ENCODE measurements around the gene TSPAN16. TPM values are rescaled to one million over a fixed set of nuclear protein-coding genes. Genes with fewer than 3 reads are reported as not detected.
A peak's percentile ranks its signal among the peaks of the same experiment; 100 is the strongest.

The TSPAN16 gene
- total RNA-seq, 1 experiment from 2014 or later = not detected

DNA sequence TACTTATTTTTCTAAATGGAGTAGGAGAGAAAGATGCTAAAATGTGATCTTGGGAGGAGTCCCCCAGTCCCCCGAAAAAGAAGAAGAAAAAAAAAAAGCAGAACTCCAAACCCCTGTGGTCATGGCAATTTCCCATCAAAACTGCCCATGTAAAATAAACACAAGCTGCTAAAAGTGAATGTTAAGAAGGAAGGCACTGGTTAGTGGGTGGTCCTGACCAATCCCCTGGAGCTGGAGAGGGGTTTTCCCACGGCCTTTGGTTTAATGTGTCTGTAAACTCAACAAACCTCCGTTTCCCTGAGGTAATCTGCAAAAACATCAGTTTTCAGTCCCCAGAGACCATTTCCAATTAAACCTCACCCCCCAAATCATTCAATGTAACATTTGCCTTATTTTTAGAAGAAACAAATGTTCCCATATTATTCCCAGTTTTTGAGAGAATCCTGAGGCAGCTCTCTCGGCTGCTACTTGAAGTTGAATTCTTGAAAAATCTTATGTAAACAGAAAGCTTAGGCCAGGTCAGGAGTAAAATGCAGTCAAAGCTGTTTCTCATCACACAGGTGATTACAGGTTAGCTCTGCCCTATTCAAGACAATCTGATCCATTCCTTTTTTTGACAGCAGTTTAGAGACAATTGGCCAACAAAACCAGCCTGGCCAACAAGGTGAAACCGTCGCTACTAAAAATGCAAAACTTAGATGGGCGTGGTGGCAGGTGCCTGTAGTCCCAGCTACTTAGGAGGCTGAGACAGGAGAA is 26.5 kb downstream of the TSPAN16 start:
- Histone ChIP-seq H4K20me1 (ENCODE audit: insufficient read depth) (no peaks in the 10 kb centered on the region), H3K79me2 (ENCODE audit: low read depth) (no peaks in the 10 kb centered on the region), H3F3A (ENCODE audit: insufficient read depth, low read depth) (peaks cover 67% of the 10 kb centered on the region), H3K27me3 (ENCODE audit: insufficient read depth, low read depth) (no peaks in the 10 kb centered on the region), H3K9me3 (ENCODE audit: insufficient read depth, low read depth) (no peaks in the 10 kb centered on the region), H3K4me2 (peak overlapping the region; percentile 70), H3K4me3 (no peak overlapping the region), H2AFZ (no peak overlapping the region), H3K27ac (peak overlapping the region; percentile 73), H3K4me1 (replicated peaks; ENCODE audit: insufficient read depth) (peaks cover 60% of the 10 kb centered on the region), H3K36me3 (ENCODE audit: low read depth) (no peaks in the 10 kb centered on the region), H3K9me2 (ENCODE audit: insufficient read depth) (no peaks in the 10 kb centered on the region)
- no peak for TF ChIP-seq EZH2 (IDR thresholded peaks at IDR 0.05; ENCODE audit: low read depth)
- TF ChIP-seq CTCF (conservative IDR thresholded peaks at IDR 0.05) = no peak
- peak in 1 of 2 experiments; percentile 74 for DNase-seq
- ChIA-PET CTCF (interaction anchor here (0.7 kb wide), 1 partner anchor 29 kb away, joined by 9 read pairs; no protein-coding TSS in a partner anchor), POLR2A (ENCODE audit: unreplicated experiment) (no interaction called here)
- BruUV-seq (replicated peaks) = no TSS peak
- intact Hi-C loops (cut with micrococcal nuclease; ENCODE audit: unreplicated experiment) = no loop called here

GRCh38 chr19:11323601-11324078 is 27.7 kb downstream of the TSPAN16 start:
- no peaks in the 10 kb centered on the region for H3K79me2 ChIP-seq (ENCODE audit: low read depth)
- no peak overlapping the region for H2AFZ ChIP-seq
- peak overlapping the region; percentile 25; the same call in 1 of the 2 replicates for H3K4me3 ChIP-seq
- no peaks in the 10 kb centered on the region for H3K9me2 ChIP-seq (ENCODE audit: insufficient read depth)
- TSS peak; percentile 38 for BruUV-seq (replicated peaks)
- H3K27me3 ChIP-seq (ENCODE audit: insufficient read depth, low read depth) = no peaks in the 10 kb centered on the region
- no peaks in the 10 kb centered on the region; the same call in 1 of the 2 replicates for H3K36me3 ChIP-seq (ENCODE audit: low read depth)
- ChIA-PET CTCF (interaction anchor here (0.6 kb wide), 1 partner anchor 55 kb away, joined by 7 read pairs; no protein-coding TSS in a partner anchor), POLR2A (ENCODE audit: unreplicated experiment) (interaction anchor here (0.5 kb wide), 1 partner anchor 90 kb away, joined by 8 read pairs; no protein-coding TSS in a partner anchor)
- H3K27ac ChIP-seq = peak overlapping the region; percentile 73
- H3F3A ChIP-seq (ENCODE audit: insufficient read depth, low read depth) = peaks cover 55% of the 10 kb centered on the region
- TF ChIP-seq EZH2 (IDR thresholded peaks at IDR 0.05; ENCODE audit: low read depth) (no peak), CTCF (conservative IDR thresholded peaks at IDR 0.05) (no peak)
- no peaks in the 10 kb centered on the region for H3K9me3 ChIP-seq (ENCODE audit: insufficient read depth, low read depth)
- peak in 1 of 2 experiments; percentile 46 for DNase-seq
- peak overlapping the region; percentile 70 for H3K4me2 ChIP-seq
- intact Hi-C loops (cut with micrococcal nuclease; ENCODE audit: unreplicated experiment) = loop anchor here (2.0 kb wide), 1 partner anchor 23 kb away; the partner anchor contains the start of genes CCDC159 and TMEM205
- H3K4me1 ChIP-seq (replicated peaks; ENCODE audit: insufficient read depth) = peaks cover 48% of the 10 kb centered on the region
- no peaks in the 10 kb centered on the region for H4K20me1 ChIP-seq (ENCODE audit: insufficient read depth)

GRCh38 chr19:11324079-11324661 is 28.2 kb downstream of the TSPAN16 start:
- Histone ChIP-seq H3K4me3 (peak overlapping the region; percentile 25; the same call in 1 of the 2 replicates), H4K20me1 (ENCODE audit: insufficient read depth) (no peaks in the 10 kb centered on the region), H3K27ac (peak overlapping the region; percentile 73), H3K79me2 (ENCODE audit: low read depth) (no peaks in the 10 kb centered on the region), H3F3A (ENCODE audit: insufficient read depth, low read depth) (peaks cover 49% of the 10 kb centered on the region), H2AFZ (no peak overlapping the region), H3K9me2 (ENCODE audit: insufficient read depth) (no peaks in the 10 kb centered on the region), H3K4me2 (peak overlapping the region; percentile 70), H3K36me3 (ENCODE audit: low read depth) (no peaks in the 10 kb centered on the region; the same call in 1 of the 2 replicates), H3K27me3 (ENCODE audit: insufficient read depth, low read depth) (no peaks in the 10 kb centered on the region), H3K9me3 (ENCODE audit: insufficient read depth, low read depth) (no peaks in the 10 kb centered on the region), H3K4me1 (replicated peaks; ENCODE audit: insufficient read depth) (peaks cover 43% of the 10 kb centered on the region)
- POLR2A ChIA-PET (ENCODE audit: unreplicated experiment) = interaction anchor here (0.5 kb wide), 1 partner anchor 90 kb away, joined by 8 read pairs; no protein-coding TSS in a partner anchor
- no TSS peak for BruUV-seq (replicated peaks)
- DNase-seq = peak; percentile 83 to 98
- TF ChIP-seq EZH2 (IDR thresholded peaks at IDR 0.05; ENCODE audit: low read depth) (no peak), CTCF (conservative IDR thresholded peaks at IDR 0.05) (no peak)
- intact Hi-C loops (cut with micrococcal nuclease; ENCODE audit: unreplicated experiment) = loop anchor here (2.0 kb wide), 1 partner anchor 23 kb away; the partner anchor contains the start of genes CCDC159 and TMEM205
- CTCF ChIA-PET = interaction anchor here (0.6 kb wide), 1 partner anchor 54 kb away, joined by 7 read pairs; no protein-coding TSS in a partner anchor

Measured in PC-9 (cell line).